SU-DHL-6 (cell line): ENCODE data around the gene IL1A.

Source experiments
- H2AFZ ChIP-seq: fragments of 200-600 bp; sonication (generic); 2 replicates; pipeline ENCODE4 v1.6.1; 2014; ENCODE audit warnings: low read depth, mild to moderate bottlenecking, moderate library complexity, mixed read lengths, antibody characterized with exemption, low read length; ENCODE audit not compliant: severe bottlenecking
- H3F3A ChIP-seq: fragments of 200-600 bp; shearing (Covaris generic); 2 replicates; pipeline ENCODE4 v1.6.0; 2016; ENCODE audit warnings: antibody characterized with exemption, mild to moderate bottlenecking; ENCODE audit not compliant: insufficient read depth
- H3K27ac ChIP-seq: fragments of 200-600 bp; sonication (generic); 2 replicates; pipeline ENCODE4 v1.5.1; 2016; ENCODE audit warnings: low read depth, mild to moderate bottlenecking, low read length, moderate library complexity, mixed read lengths
- H3K27me3 ChIP-seq: fragments of 200-600 bp; sonication (generic), shearing (Covaris generic); 2 replicates; pipeline ENCODE4 v1.6.0; 2014; ENCODE audit warnings: mild to moderate bottlenecking, low read length
- H3K36me3 ChIP-seq: fragments of 200-600 bp; sonication (generic); 2 replicates; pipeline ENCODE4 v1.6.1; 2014; ENCODE audit warnings: mild to moderate bottlenecking, low read length, mixed read lengths
- H3K4me2 ChIP-seq: fragments of 300-600, 200-600 bp; shearing (Covaris generic), sonication (generic); 2 replicates; pipeline ENCODE4 v1.6.0; 2014; ENCODE audit warnings: low read length, low read depth, mild to moderate bottlenecking; ENCODE audit not compliant: poor library complexity, severe bottlenecking
- H3K4me3 ChIP-seq: fragments of 200-600 bp; sonication (generic); 2 replicates; pipeline ENCODE4 v1.5.1; 2014; ENCODE audit warnings: antibody characterized with exemption, low read length, mild to moderate bottlenecking, mixed read lengths; ENCODE audit not compliant: insufficient read depth, poor library complexity, severe bottlenecking
- H3K79me2 ChIP-seq: fragments of 200-600 bp; sonication (generic); 2 replicates; pipeline ENCODE4 v1.6.1; 2014; ENCODE audit warnings: mild to moderate bottlenecking, low read length, moderate library complexity; ENCODE audit not compliant: insufficient read depth
- H3K9ac ChIP-seq: fragments of 200-600 bp; sonication (generic); 2 replicates; pipeline ENCODE4 v1.7.0; 2014; ENCODE audit warnings: mild to moderate bottlenecking, low read length
- H3K9me2 ChIP-seq: fragments of 200-600 bp; sonication (generic); replicated peaks from 2 replicates; pipeline ENCODE4 v1.6.1; 2014; ENCODE audit warnings: low read length; ENCODE audit not compliant: insufficient read depth
- H3K9me3 ChIP-seq: fragments of 200-600 bp; sonication (generic); 2 replicates; pipeline ENCODE4 v1.6.1; 2014; ENCODE audit warnings: low read length, mixed read lengths; ENCODE audit not compliant: insufficient read depth
- H4K20me1 ChIP-seq: fragments of 200-600 bp; sonication (generic); 2 replicates; pipeline ENCODE4 v1.6.1; 2014; ENCODE audit warnings: low read depth, mild to moderate bottlenecking, antibody characterized with exemption, low read length, moderate library complexity, mixed read lengths
- CTCF ChIP-seq: fragments of 200-600 bp; sonication (generic); IDR thresholded peaks from one replicate; pipeline ENCODE4 v1.5.1; 2017; ENCODE audit warnings: antibody characterized with exemption, mild to moderate bottlenecking, low read length, moderate library complexity; ENCODE audit not compliant: insufficient read depth, poor library complexity, severe bottlenecking
- EZH2phosphoT487 ChIP-seq: fragments of 200-600 bp; sonication (generic), shearing (Covaris generic); conservative IDR thresholded peaks from 2 replicates; pipeline ENCODE4 v1.6.1; 2018; ENCODE audit warnings: mild to moderate bottlenecking, antibody characterized with exemption, low read length, moderate library complexity, mixed read lengths

IL1A gene

DNA sequence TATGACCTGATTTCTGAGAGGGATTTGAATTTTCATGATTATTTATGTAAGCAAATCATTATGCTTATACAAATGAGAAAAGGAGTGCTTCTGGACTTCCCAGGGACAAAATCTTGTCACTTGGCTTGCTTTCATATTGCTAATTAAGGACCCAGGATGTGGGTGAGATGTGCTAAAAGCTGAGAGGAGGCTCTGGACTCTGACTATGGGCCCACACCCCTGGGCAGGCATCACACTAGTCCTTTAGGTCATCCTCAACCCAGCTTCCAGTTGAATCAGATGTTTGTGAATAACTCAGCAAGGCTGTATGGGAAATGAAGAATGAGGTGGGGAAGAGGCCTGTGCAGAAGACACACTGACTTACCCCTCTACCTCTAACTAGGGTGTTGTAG, 40.4 kb upstream of the IL1A start:
- H3K4me3 ChIP-seq: no peak overlapping the region
- no peaks in the 10 kb centered on the region for H4K20me1 ChIP-seq
- H3K9me3 ChIP-seq: no peaks in the 10 kb centered on the region
- H3K9ac ChIP-seq: no peak overlapping the region
- no peaks in the 10 kb centered on the region for H3K79me2 ChIP-seq
- no peaks in the 10 kb centered on the region for H3F3A ChIP-seq
- no peaks in the 10 kb centered on the region for H3K27me3 ChIP-seq
- no peaks in the 10 kb centered on the region for H3K9me2 ChIP-seq
- H2AFZ ChIP-seq: no peak overlapping the region
- TF ChIP-seq EZH2phosphoT487 (no peak), CTCF (no peak)
- H3K4me2 ChIP-seq: no peak overlapping the region
- H3K36me3 ChIP-seq: no peaks in the 10 kb centered on the region
- no peak overlapping the region for H3K27ac ChIP-seq

DNA sequence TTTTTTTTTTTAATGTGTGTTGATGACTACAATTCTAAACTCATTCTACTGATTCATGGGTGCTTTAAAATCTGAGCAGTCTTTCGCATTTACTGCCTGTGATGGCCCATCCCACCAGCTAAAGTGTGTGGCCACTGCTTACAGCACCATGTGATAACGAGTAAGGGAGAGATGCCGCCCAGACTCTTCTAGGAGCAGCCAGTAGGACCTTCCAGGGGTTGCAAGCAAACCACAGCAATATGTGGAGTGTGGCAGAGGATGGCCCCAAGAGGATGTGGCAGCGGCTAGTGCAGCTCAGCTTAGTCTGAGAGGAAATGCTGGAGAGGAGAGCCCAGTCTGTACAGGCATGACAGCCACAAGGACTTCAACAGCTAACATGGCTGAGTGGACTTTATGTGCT, 37.4 kb upstream of the IL1A start:
- Histone ChIP-seq H3K9me3 (no peaks in the 10 kb centered on the region), H4K20me1 (no peaks in the 10 kb centered on the region), H3K4me3 (no peak overlapping the region), H3K79me2 (no peaks in the 10 kb centered on the region), H2AFZ (no peak overlapping the region), H3K9ac (no peak overlapping the region), H3K27ac (no peak overlapping the region), H3K4me2 (no peak overlapping the region), H3K27me3 (no peaks in the 10 kb centered on the region), H3F3A (no peaks in the 10 kb centered on the region), H3K36me3 (no peaks in the 10 kb centered on the region), H3K9me2 (no peaks in the 10 kb centered on the region)
- TF ChIP-seq EZH2phosphoT487 (no peak), CTCF (no peak)

DNA sequence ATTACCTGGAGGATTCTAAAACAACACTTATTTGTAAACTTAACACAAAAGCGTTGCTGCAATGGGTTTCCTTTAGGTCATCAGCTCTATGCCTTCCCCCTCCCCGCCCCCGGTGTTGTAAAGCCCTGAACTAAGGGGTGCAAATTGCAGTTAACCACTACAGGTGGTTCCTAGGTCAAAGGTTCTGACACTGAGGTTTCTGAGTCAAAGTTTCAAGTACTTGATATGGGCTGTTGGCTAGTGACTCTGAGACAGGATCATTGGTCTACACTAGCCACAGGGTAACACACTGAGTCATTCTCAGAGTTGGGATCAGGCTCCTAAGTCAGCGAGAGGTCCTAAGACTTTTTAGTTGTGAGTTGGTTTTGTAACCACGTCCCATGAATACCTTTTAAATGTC, 36.8 kb upstream of the IL1A start:
- H3K4me2 ChIP-seq: no peak overlapping the region
- H3K27ac ChIP-seq: no peak overlapping the region
- no peaks in the 10 kb centered on the region for H3K79me2 ChIP-seq
- no peak for TF ChIP-seq CTCF
- no peak for TF ChIP-seq EZH2phosphoT487
- H3K9ac ChIP-seq: no peak overlapping the region
- H2AFZ ChIP-seq: no peak overlapping the region
- no peaks in the 10 kb centered on the region for H4K20me1 ChIP-seq
- no peaks in the 10 kb centered on the region for H3K36me3 ChIP-seq
- H3F3A ChIP-seq: no peaks in the 10 kb centered on the region
- H3K4me3 ChIP-seq: no peak overlapping the region
- no peaks in the 10 kb centered on the region for H3K27me3 ChIP-seq
- H3K9me3 ChIP-seq: no peaks in the 10 kb centered on the region
- no peaks in the 10 kb centered on the region for H3K9me2 ChIP-seq

DNA sequence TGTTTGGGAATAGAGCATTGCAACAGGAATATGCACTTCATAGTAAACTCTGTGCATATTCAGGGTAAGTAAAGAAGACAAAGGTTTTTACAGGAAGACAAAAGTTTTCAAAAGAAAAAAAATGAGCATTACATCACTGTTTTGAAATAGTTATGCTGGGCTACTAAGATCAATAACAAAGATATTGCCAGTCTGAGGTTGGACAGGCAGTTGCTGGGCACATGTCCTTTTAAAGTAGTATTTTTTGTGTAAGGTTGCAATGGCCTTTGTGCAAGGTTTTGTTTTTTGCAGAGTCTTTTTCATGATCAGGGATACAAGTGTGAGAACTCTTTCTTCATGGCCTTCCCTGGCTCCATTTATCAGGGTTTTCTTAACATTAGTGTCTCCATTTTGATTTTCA, 36.0 kb upstream of the IL1A start:
- TF ChIP-seq CTCF (no peak), EZH2phosphoT487 (no peak)
- Histone ChIP-seq H3K79me2 (no peaks in the 10 kb centered on the region), H3F3A (no peaks in the 10 kb centered on the region), H3K4me3 (no peak overlapping the region), H3K4me2 (no peak overlapping the region), H3K9me3 (no peaks in the 10 kb centered on the region), H3K36me3 (no peaks in the 10 kb centered on the region), H3K27me3 (no peaks in the 10 kb centered on the region), H4K20me1 (no peaks in the 10 kb centered on the region), H2AFZ (no peak overlapping the region), H3K27ac (no peak overlapping the region), H3K9ac (no peak overlapping the region), H3K9me2 (no peaks in the 10 kb centered on the region)
